Gastroesophageal sphincter (tissue), 3 donors: ENCODE measurements around the gene LONRF2.

Source experiments
- EP300 ChIP-seq: sonication (generic); formaldehyde crosslinking; IDR thresholded peaks from one replicate; pipeline ENCODE4 v1.6.1; 2017; ENCODE audit warnings: antibody characterized with exemption, mild to moderate bottlenecking
- POLR2A ChIP-seq, 2 donors: fragments of 450-650 bp; IDR thresholded peaks; one replicate each; pipeline ENCODE4 v1.6.1; 2017; ENCODE audit warnings: antibody characterized with exemption in 2 of 2, mild to moderate bottlenecking in 2 of 2, moderate library complexity in 1 of 2
- TF ChIP-seq, protein P1 (sequence below), 4 experiments: fragments of 200-600 bp in 2 of 4; fragments of 450-650 bp in 2 of 4; sonication (generic) in 1 of 4; IDR thresholded peaks; one replicate each; pipeline ENCODE4 v1.5.1; 2017 to 2019; ENCODE audit warnings: antibody characterized with exemption in 4 of 4, mild to moderate bottlenecking in 2 of 4, moderate library complexity in 2 of 4

DNA sequence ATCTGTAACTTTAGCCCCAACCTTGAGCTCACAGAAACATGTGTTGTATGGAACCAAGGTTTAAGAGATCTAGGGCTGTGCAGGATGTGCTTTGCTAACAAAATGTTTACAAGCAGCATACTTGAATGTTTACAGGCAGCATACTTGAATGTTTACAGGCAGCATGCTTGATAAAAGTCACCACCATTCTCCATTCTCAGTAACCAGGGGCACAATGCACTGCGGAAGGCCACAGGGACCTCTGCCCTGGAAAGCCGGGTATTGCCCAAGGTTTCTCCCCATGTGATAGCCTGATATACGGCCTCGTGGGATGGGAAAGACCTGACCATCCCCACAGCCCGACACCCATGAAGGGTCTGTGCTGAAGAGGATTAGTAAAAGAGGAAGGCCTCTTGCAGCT, 52.4 kb downstream of the LONRF2 start:
- TF ChIP-seq, protein P1, sequence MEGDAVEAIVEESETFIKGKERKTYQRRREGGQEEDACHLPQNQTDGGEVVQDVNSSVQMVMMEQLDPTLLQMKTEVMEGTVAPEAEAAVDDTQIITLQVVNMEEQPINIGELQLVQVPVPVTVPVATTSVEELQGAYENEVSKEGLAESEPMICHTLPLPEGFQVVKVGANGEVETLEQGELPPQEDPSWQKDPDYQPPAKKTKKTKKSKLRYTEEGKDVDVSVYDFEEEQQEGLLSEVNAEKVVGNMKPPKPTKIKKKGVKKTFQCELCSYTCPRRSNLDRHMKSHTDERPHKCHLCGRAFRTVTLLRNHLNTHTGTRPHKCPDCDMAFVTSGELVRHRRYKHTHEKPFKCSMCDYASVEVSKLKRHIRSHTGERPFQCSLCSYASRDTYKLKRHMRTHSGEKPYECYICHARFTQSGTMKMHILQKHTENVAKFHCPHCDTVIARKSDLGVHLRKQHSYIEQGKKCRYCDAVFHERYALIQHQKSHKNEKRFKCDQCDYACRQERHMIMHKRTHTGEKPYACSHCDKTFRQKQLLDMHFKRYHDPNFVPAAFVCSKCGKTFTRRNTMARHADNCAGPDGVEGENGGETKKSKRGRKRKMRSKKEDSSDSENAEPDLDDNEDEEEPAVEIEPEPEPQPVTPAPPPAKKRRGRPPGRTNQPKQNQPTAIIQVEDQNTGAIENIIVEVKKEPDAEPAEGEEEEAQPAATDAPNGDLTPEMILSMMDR (IDR thresholded peaks at IDR 0.05) = no peak
- TF ChIP-seq EP300 (no peak), POLR2A (IDR thresholded peaks at IDR 0.05) (no peak)
